ENCODE measurements around the gene ERH. TPM values are rescaled to one million over a fixed set of nuclear protein-coding genes. Genes with fewer than 3 reads are reported as not detected.

Gene ERH
- 100 to 1,000 TPM; 102 to 151 (median 130) TPM for total RNA-seq
- 100 to 1,000 TPM; 123 to 142 TPM for polyA plus RNA-seq
- long read RNA-seq, donor 1, transcript ERH-203 (4 exons, 1,124 nt): major isoform, 21 of 24 reads
- long read RNA-seq, donor 1, partial matches to known transcripts: 0 of 24 reads
- long read RNA-seq, donor 1, other reads (novel, unspliced or antisense): 2 of 24 reads
- long read RNA-seq, donor 2, transcript ERH-203 (4 exons, 1,124 nt): major isoform, 23 of 26 reads
- long read RNA-seq, donor 2, partial matches to known transcripts: 0 of 26 reads
- long read RNA-seq, donor 2, other reads (novel, unspliced or antisense): 3 of 26 reads
- long read RNA-seq, donor 3, transcript ERH-203 (4 exons, 1,124 nt): major isoform, 6 of 10 reads
- long read RNA-seq, donor 3, partial matches to known transcripts: 0 of 10 reads
- long read RNA-seq, donor 3, other reads (novel, unspliced or antisense): 2 of 10 reads

DNA sequence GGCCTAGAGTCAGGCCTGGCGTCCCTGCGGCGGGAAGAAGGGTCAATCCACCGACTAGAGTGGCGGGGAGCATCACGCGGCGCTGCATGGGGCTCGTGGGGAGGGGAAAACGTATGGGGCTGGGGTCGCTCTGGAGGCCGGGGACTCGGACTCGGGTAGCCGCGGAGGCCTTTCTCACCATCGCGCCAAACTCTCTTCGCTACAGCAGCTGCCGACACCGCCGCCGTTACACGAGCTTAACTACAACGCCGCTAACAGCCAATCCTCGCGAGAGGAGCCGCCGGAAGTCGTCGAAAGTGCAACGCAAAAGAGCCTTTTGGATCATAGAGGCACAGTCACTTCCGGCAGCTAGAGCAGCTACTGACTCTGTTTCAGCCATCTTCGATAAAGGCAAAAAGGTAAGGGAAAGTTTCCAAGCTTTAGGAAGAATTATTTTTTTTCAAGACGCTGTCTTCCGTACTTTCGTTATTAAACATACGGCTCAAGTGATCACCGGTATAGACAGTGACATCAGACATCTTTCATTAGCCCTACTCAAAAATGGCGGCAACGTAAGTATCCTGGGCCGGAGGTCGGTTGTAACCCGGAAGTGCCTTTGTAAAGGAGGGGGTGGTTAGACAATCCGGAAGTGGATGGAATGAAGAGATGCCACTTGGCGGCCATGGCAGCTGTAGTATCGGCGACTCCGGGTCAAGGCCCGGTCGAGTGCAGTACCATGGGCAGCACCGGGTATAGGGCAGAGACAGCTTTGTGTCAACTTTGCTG, at the start of gene ERH, which contains the start of gene SLC39A9:
ERH (minus strand) TSS at position 247 of the 765 bp plus-strand sequence; CDS start at position 181, 66 bp downstream.
SLC39A9 (plus strand) TSS at position 640 of the 765 bp plus-strand sequence. CDS start 678 bp downstream, outside the sequence.
- no peaks in the 10 kb centered on the region for H3K27me3 ChIP-seq
- TF ChIP-seq, protein P1, sequence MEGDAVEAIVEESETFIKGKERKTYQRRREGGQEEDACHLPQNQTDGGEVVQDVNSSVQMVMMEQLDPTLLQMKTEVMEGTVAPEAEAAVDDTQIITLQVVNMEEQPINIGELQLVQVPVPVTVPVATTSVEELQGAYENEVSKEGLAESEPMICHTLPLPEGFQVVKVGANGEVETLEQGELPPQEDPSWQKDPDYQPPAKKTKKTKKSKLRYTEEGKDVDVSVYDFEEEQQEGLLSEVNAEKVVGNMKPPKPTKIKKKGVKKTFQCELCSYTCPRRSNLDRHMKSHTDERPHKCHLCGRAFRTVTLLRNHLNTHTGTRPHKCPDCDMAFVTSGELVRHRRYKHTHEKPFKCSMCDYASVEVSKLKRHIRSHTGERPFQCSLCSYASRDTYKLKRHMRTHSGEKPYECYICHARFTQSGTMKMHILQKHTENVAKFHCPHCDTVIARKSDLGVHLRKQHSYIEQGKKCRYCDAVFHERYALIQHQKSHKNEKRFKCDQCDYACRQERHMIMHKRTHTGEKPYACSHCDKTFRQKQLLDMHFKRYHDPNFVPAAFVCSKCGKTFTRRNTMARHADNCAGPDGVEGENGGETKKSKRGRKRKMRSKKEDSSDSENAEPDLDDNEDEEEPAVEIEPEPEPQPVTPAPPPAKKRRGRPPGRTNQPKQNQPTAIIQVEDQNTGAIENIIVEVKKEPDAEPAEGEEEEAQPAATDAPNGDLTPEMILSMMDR (IDR thresholded peaks at IDR 0.05): no peak
- 0% methylated on average over 53 of the region's 53 CpGs for WGBS, 2 donors
- peaks cover 0 to 33% (median 28%) of the 10 kb centered on the region in 9 donors for H3K36me3 ChIP-seq
- no peaks in the 10 kb centered on the region for H3K9me3 ChIP-seq
- H3K27ac ChIP-seq: peak within 1 kb of the TSS; percentile 65 to 94 (median 87)
- intact Hi-C loops (cut with DNase I): no loop called here
- peaks cover 17 to 65% (median 49%) of the 10 kb centered on the region in 9 donors for H3K4me1 ChIP-seq
- peak within 1 kb of the TSS; percentile 67 to 92 (median 78) for H3K4me3 ChIP-seq
- DNase-seq (peak; percentile 95 to 97), ATAC-seq (peak; percentile 96 to 99 (median 98))

DNA sequence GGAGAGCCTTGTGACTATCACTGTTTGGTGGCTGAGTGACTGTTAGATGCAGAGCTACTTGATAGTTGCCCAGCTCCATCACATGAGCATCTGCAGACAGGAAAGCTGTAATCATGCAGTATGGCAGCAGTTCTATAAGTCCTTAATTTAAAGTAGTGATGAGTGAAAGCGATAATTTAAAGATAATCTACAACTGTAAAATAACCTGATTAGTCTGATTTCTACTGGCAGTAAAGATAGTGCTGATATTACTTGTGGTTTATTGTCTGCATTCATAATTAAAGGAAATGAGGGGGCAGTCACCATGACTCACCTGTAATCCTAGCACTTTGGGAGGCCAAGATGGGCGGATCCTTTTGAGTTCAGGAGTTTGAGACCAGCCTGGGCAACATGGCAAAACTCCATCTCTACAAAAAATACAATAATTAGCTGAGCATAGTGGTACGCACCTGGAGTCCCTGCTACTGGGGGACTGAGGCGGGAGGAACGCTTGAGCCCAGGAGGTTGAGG, 45.3 kb upstream of the ERH start:
- TF ChIP-seq, protein P1 (IDR thresholded peaks at IDR 0.05): no peak
- WGBS, 2 donors: 98 to 99% methylated on average over 5 of the region's 5 CpGs
- no peak overlapping the region for H3K27ac ChIP-seq
- no peaks in the 10 kb centered on the region for H3K9me3 ChIP-seq
- H3K4me3 ChIP-seq: no peak overlapping the region
- ATAC-seq: no peak
- no peaks in the 10 kb centered on the region for H3K27me3 ChIP-seq
- DNase-seq: no peak
- H3K36me3 ChIP-seq: peaks cover 0 to 41% (median 4%) of the 10 kb centered on the region in 9 donors
- peaks cover 0 to 8% (median 0%) of the 10 kb centered on the region in 9 donors for H3K4me1 ChIP-seq
- intact Hi-C loops (cut with DNase I): no loop called here

DNA sequence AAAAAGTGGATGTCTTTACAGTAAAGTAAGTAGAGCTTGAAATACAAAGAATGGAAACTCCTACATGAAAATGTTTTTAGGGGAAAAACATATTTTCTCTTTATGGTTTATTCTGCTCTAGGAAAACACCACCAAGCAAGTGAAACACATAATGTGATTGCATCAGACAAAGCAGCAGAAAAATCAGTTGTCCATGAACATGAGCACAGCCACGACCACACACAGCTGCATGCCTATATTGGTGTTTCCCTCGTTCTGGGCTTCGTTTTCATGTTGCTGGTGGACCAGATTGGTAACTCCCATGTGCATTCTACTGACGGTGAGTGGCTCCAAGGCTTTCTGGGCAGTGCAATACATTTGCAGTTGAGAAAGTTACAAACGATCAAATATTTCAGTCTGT, 43.8 kb upstream of the ERH start:
- intact Hi-C loops (cut with DNase I): no loop called here
- TF ChIP-seq, protein P1 (IDR thresholded peaks at IDR 0.05): no peak
- WGBS, 2 donors: 85 to 86% methylated on average over 5 of the region's 5 CpGs
- ATAC-seq (no peak), DNase-seq (no peak)
- Histone ChIP-seq H3K4me3 (no peak overlapping the region), H3K27me3 (no peaks in the 10 kb centered on the region), H3K4me1 (peaks cover 0 to 8% (median 0%) of the 10 kb centered on the region in 9 donors), H3K27ac (no peak overlapping the region), H3K9me3 (no peaks in the 10 kb centered on the region), H3K36me3 (peaks cover 0 to 38% (median 4%) of the 10 kb centered on the region in 9 donors)

Data from heart right ventricle (tissue), 16 donors.